Measurements from ENCODE around the gene PTH1R. TPM values are rescaled to one million over a fixed set of nuclear protein-coding genes. Genes with fewer than 3 reads are reported as not detected.

PTH1R gene
- total and polyA plus RNA-seq, 10 of the 15 experiments (the other 5 are each of a cell fraction or from before 2014, with no cell fraction given), result not detected

DNA sequence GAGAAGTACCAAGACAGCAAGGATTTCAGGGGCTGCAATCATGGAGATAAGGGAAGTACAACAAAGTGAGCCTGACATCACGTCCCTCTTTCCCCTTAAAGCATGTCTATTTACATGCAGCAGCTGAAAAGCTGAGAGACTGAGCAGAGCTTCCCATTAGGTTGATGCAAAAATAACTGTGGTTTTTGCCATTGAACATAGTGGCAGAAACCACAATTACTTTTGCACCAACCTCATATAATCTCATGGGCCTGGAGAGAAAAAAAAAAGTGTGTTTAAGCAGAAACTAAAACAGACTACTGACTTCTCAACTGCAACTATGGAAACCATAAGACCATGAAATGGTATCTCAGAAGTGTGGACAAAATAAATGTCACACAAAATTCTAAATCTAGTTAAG lies 50.8 kb downstream of the PTH1R start (continued):
- TF ChIP-seq, protein P1, sequence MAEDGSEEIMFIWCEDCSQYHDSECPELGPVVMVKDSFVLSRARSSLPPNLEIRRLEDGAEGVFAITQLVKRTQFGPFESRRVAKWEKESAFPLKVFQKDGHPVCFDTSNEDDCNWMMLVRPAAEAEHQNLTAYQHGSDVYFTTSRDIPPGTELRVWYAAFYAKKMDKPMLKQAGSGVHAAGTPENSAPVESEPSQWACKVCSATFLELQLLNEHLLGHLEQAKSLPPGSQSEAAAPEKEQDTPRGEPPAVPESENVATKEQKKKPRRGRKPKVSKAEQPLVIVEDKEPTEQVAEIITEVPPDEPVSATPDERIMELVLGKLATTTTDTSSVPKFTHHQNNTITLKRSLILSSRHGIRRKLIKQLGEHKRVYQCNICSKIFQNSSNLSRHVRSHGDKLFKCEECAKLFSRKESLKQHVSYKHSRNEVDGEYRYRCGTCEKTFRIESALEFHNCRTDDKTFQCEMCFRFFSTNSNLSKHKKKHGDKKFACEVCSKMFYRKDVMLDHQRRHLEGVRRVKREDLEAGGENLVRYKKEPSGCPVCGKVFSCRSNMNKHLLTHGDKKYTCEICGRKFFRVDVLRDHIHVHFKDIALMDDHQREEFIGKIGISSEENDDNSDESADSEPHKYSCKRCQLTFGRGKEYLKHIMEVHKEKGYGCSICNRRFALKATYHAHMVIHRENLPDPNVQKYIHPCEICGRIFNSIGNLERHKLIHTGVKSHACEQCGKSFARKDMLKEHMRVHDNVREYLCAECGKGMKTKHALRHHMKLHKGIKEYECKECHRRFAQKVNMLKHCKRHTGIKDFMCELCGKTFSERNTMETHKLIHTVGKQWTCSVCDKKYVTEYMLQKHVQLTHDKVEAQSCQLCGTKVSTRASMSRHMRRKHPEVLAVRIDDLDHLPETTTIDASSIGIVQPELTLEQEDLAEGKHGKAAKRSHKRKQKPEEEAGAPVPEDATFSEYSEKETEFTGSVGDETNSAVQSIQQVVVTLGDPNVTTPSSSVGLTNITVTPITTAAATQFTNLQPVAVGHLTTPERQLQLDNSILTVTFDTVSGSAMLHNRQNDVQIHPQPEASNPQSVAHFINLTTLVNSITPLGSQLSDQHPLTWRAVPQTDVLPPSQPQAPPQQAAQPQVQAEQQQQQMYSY (CRISPR knock-in tag; IDR thresholded peaks at IDR 0.05), result no peak
- TF ChIP-seq ZNF24 (IDR thresholded peaks at IDR 0.05), result peak; percentile 69; the same call in 1 of the 2 replicates
- no peak for TF ChIP-seq CHD1 (IDR thresholded peaks at IDR 0.05; ENCODE audit: low read depth, low read length)
- no peak for TF ChIP-seq NR2C1 (IDR thresholded peaks at IDR 0.05)
- TF ChIP-seq TAF1 (IDR thresholded peaks at IDR 0.05; ENCODE audit: borderline replicate concordance, low read depth, low read length), result no peak
- peak; percentile 92 to 93 for TF ChIP-seq IKZF2 (IDR thresholded peaks at IDR 0.05)
- no peak for TF ChIP-seq CBX3 (IDR thresholded peaks at IDR 0.05; ENCODE audit: borderline replicate concordance, low read depth)
- no peak for TF ChIP-seq NFYB (IDR thresholded peaks at IDR 0.05; ENCODE audit: insufficient read depth, low read depth, low read length)
- TF ChIP-seq, protein P2, sequence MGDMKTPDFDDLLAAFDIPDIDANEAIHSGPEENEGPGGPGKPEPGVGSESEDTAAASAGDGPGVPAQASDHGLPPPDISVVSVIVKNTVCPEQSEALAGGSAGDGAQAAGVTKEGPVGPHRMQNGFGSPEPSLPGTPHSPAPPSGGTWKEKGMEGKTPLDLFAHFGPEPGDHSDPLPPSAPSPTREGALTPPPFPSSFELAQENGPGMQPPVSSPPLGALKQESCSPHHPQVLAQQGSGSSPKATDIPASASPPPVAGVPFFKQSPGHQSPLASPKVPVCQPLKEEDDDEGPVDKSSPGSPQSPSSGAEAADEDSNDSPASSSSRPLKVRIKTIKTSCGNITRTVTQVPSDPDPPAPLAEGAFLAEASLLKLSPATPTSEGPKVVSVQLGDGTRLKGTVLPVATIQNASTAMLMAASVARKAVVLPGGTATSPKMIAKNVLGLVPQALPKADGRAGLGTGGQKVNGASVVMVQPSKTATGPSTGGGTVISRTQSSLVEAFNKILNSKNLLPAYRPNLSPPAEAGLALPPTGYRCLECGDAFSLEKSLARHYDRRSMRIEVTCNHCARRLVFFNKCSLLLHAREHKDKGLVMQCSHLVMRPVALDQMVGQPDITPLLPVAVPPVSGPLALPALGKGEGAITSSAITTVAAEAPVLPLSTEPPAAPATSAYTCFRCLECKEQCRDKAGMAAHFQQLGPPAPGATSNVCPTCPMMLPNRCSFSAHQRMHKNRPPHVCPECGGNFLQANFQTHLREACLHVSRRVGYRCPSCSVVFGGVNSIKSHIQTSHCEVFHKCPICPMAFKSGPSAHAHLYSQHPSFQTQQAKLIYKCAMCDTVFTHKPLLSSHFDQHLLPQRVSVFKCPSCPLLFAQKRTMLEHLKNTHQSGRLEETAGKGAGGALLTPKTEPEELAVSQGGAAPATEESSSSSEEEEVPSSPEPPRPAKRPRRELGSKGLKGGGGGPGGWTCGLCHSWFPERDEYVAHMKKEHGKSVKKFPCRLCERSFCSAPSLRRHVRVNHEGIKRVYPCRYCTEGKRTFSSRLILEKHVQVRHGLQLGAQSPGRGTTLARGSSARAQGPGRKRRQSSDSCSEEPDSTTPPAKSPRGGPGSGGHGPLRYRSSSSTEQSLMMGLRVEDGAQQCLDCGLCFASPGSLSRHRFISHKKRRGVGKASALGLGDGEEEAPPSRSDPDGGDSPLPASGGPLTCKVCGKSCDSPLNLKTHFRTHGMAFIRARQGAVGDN (IDR thresholded peaks at IDR 0.05), result peak; percentile 76; the same call in 1 of the 2 replicates
- TF ChIP-seq, protein P3, sequence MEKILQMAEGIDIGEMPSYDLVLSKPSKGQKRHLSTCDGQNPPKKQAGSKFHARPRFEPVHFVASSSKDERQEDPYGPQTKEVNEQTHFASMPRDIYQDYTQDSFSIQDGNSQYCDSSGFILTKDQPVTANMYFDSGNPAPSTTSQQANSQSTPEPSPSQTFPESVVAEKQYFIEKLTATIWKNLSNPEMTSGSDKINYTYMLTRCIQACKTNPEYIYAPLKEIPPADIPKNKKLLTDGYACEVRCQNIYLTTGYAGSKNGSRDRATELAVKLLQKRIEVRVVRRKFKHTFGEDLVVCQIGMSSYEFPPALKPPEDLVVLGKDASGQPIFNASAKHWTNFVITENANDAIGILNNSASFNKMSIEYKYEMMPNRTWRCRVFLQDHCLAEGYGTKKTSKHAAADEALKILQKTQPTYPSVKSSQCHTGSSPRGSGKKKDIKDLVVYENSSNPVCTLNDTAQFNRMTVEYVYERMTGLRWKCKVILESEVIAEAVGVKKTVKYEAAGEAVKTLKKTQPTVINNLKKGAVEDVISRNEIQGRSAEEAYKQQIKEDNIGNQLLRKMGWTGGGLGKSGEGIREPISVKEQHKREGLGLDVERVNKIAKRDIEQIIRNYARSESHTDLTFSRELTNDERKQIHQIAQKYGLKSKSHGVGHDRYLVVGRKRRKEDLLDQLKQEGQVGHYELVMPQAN (conservative IDR thresholded peaks at IDR 0.05), result 0 out of 2 replicates have a peak, but pooled peaks have one; percentile 28
- peak; percentile 73 for TF ChIP-seq ATF7 (IDR thresholded peaks at IDR 0.05; ENCODE audit: low read depth)
- no peak for TF ChIP-seq MTA3 (IDR thresholded peaks at IDR 0.05; ENCODE audit: borderline replicate concordance, low read length)
- TF ChIP-seq JUND (IDR thresholded peaks at IDR 0.05; ENCODE audit: low read depth, low read length), result no peak
- no peak for TF ChIP-seq ZZZ3 (IDR thresholded peaks at IDR 0.05; ENCODE audit: control insufficient read depth, insufficient read length, low read depth)
- TF ChIP-seq, protein P4, sequence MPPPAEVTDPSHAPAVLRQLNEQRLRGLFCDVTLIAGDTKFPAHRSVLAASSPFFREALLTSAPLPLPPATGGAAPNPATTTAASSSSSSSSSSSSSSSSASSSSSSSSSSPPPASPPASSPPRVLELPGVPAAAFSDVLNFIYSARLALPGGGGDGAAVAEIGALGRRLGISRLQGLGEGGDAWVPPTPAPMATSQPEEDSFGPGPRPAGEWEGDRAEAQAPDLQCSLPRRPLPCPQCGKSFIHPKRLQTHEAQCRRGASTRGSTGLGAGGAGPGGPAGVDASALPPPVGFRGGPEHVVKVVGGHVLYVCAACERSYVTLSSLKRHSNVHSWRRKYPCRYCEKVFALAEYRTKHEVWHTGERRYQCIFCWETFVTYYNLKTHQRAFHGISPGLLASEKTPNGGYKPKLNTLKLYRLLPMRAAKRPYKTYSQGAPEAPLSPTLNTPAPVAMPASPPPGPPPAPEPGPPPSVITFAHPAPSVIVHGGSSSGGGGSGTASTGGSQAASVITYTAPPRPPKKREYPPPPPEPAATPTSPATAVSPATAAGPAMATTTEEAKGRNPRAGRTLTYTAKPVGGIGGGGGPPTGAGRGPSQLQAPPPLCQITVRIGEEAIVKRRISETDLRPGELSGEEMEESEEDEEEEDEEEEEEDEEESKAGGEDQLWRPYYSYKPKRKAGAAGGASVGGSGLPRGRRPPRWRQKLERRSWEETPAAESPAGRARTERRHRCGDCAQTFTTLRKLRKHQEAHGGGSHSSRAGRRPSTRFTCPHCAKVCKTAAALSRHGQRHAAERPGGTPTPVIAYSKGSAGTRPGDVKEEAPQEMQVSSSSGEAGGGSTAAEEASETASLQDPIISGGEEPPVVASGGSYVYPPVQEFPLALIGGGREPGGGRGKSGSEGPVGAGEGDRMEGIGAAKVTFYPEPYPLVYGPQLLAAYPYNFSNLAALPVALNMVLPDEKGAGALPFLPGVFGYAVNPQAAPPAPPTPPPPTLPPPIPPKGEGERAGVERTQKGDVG (CRISPR knock-in tag; IDR thresholded peaks at IDR 0.05), result no peak
- no peak for TF ChIP-seq RCOR1 (conservative IDR thresholded peaks at IDR 0.05; ENCODE audit: low read depth, low read length)
- no peak for TF ChIP-seq HDAC2 (IDR thresholded peaks at IDR 0.05)

Data from GM12878 (cell line).